HG03159 (cell line): ENCODE results near the gene INAFM2.

Experiments used
- ATAC-seq: cut with Tn5 transposase; IDR thresholded peaks from one replicate; pipeline ENCODE4 v1.9.1; 2021; ENCODE audit warnings: mild to moderate bottlenecking, moderate library complexity; ENCODE audit not compliant: unreplicated experiment

Gene INAFM2

GRCh38 chr15:40305281-40305680 lies 18.2 kb upstream of the INAFM2 start:
- no peak for ATAC-seq

GRCh38 chr15:40306371-40306770 lies 17.1 kb upstream of the INAFM2 start:
- ATAC-seq: no peak

- no peak for ATAC-seq
Measured at GRCh38 chr15:40306908-40307307, 16.6 kb upstream of the INAFM2 start.

GRCh38 chr15:40307421-40308211 lies 15.9 kb upstream of the INAFM2 start, which contains the start of gene PLCB2:
Gene PLCB2, minus strand, starts transcription at chr15:40307935. Its CDS starts 263 bp downstream, at chr15:40307672.
- peak; percentile 67 for ATAC-seq

DNA sequence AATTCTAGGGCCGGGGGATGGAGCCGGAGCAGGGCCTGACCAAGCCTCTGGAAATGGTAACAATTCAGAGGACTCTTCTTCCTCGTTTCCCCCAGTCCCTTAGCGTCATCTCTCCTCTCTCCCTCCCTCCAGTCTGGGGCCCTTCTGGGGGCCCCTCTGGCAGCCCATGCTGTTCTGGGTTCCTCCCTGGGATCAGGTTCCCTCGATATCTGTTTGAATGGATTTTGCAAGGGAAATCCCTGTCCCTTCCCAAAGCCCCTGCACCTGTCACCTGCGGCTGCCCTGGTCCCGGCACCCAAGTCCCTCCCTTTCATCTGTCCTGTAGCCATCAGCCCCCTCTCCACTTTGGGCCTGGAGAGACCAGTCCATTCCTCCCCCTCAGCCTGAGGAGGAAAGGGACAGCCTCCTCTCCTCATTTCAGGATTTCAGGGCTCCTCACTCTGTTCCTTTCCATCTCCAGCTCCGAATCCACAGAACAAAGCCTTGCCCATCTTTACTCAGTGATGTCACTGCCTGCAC lies 14.1 kb upstream of the INAFM2 start:
- no peak for ATAC-seq

- ATAC-seq: no peak
Measured at GRCh38 chr15:40310001-40310959, 13.2 kb upstream of the INAFM2 start.

DNA sequence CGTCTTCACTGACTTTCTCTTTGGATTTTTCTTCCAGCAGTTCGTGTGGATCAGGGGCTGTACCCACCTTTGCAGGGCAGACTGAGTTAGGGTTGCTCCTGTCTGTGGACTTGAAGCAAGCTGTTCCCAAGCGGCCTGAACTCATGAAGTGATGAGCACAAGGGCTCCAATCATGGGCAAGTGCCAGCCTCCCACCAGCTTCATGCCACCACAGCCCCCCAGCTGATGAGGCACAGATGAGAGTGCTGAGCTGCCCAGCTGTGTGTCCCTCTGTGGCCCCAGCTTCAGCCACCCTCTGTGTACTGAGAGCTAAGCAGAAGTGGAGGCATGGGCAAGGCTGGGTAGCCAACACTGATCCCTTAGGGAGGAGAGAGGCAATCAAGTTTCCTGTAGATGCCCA lies 12.5 kb upstream of the INAFM2 start:
- ATAC-seq: no peak

- ATAC-seq: no peak
Measured at GRCh38 chr15:40312370-40313158, 10.9 kb upstream of the INAFM2 start.

GRCh38 chr15:40313531-40314398 lies 9.7 kb upstream of the INAFM2 start:
- no peak for ATAC-seq

DNA sequence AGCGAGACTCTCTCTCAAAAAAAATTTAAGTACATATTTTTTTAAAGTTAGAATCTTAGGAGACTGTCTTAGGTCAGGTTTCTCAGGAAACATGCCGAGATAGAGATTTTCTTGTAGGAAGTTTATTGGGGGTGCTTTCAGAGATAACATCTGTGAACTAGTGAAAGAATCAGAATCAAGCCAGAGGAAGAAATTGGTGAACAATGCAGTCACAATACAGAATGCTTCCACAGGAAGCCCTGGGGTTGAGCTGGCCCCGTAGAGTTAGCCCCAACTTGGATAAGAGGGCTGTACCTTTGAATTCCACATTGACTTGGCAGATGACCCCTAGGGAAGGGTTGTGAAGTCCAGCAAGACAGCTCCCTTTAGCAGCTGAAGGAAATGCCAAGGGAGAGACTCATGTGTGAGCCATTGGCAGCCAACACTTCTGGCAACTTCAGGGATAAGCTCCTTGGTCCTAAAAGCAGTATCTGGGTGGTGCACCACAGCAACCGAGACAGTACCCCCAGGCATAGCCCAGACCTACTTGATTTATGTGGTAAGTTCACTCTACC lies 8.7 kb upstream of the INAFM2 start:
- ATAC-seq: no peak

- no peak for ATAC-seq
Measured at GRCh38 chr15:40316931-40317330, 6.6 kb upstream of the INAFM2 start.

GRCh38 chr15:40317580-40317979 lies 5.9 kb upstream of the INAFM2 start:
- no peak for ATAC-seq

- no peak for ATAC-seq
Measured at GRCh38 chr15:40320409-40320808, 3.1 kb upstream of the INAFM2 start.

DNA sequence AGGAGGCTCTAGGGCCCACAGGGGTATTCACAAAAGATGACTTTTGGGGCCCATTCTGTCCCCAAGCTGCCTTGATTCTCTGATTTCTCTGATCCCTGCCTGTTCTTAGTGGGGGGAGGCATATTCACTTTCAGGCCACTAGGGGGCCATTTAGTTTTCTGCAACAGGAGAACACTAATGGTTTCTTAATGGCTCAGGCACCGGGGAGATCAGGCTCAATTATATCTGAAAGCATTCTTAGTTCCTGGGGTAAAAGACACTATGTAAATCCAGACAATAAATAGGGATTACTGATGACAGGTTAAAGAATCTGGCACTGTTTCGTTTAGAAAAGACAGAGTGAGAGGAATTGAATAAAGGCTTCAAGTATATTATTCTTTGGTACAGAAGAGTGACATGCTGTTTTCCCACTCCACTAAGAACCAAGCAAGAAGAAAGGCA lies 2.5 kb upstream of the INAFM2 start:
- no peak for ATAC-seq

DNA sequence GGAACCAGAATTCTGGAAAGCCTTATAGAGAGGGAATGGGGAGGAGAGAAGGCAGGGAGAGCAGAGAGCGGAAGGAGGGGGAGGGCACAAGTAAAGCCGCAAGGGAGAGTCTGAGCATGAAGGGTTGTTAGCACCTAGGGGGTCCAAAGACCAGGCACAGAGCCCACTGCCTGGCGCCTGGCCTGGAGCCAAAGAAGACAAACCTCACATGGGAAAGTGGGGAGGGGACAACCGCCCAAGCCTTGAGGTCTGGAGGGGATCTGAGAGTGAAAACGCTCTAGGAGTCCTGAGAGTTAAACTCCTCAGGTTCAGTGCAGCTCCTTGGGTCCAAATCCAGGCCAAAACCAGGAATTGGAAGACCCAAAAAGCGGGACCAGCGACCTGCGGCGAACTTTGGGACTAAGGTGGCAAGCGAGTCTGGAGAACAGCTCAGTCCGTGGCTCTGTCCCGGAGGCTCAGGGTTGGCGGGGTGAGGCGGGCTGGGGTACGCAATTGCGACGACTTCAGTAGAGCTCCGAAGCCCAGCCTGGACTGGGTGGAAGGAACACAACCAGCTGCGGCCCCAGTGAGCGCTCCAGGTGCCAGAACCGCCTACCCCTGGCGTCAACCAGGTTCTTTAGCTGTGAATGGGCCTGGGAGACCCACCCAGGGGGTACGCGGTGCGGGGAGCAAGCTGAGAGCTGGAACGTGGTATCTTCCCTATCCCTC lies 807 bp upstream of the INAFM2 start:
- ATAC-seq: no peak

- peak; percentile 4 for ATAC-seq
Measured at GRCh38 chr15:40323953-40324937, 753 bp downstream of the INAFM2 start.

DNA sequence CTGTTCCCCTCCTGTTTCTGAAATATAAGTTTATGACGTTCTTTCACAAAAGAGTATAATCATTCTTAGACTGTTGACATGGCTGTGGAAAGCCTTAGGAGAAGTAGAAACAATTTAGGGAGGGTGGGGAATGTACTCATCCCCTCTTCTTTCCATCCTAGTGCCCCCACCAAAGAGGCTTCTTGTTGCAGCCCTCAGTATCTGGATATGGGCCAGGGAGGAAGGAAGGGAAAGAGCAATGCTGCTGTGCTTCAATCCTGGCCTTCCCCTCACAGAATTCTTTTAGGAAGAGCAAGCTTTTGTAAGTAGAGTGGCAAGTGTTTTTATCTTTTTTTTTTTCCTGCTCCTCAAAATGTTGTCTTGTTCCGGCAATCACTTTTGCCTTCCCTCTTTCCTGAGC lies 1.7 kb downstream of the INAFM2 start:
- no peak for ATAC-seq

GRCh38 chr15:40325700-40326099 lies 2.2 kb downstream of the INAFM2 start:
- no peak for ATAC-seq
